Measurements from ENCODE around the gene FCHO2.

Gene FCHO2

GRCh38 chr5:73067213-73067612 lies 111.4 kb downstream of the FCHO2 start:
- TF ChIP-seq YY1 (IDR thresholded peaks at IDR 0.05; ENCODE audit: low read depth) (no peak), EP300 (IDR thresholded peaks at IDR 0.05; ENCODE audit: borderline replicate concordance) (no peak), ZBTB7A (IDR thresholded peaks at IDR 0.05; ENCODE audit: low read depth) (no peak), CREB1 (IDR thresholded peaks at IDR 0.05; ENCODE audit: low read depth) (no peak), MAX (IDR thresholded peaks at IDR 0.05) (no peak), FOXM1 (IDR thresholded peaks at IDR 0.05; ENCODE audit: borderline replicate concordance, low read depth) (no peak), REST (IDR thresholded peaks at IDR 0.05; ENCODE audit: low read depth) (no peak), EGR1 (IDR thresholded peaks at IDR 0.05) (no peak), RAD21 (IDR thresholded peaks at IDR 0.05; ENCODE audit: low read depth) (no peak), TCF12 (IDR thresholded peaks at IDR 0.05; ENCODE audit: low read depth) (no peak), TAF1 (IDR thresholded peaks at IDR 0.05; ENCODE audit: low read depth) (no peak), TEAD4 (IDR thresholded peaks at IDR 0.05) (no peak), NFIC (IDR thresholded peaks at IDR 0.05) (no peak), USF1 (IDR thresholded peaks at IDR 0.05) (no peak), CEBPB (IDR thresholded peaks at IDR 0.05) (no peak)

GRCh38 chr5:73081093-73081492 lies 125.3 kb downstream of the FCHO2 start:
- TF ChIP-seq EGR1 (IDR thresholded peaks at IDR 0.05) (no peak), CEBPB (IDR thresholded peaks at IDR 0.05) (no peak), REST (IDR thresholded peaks at IDR 0.05; ENCODE audit: low read depth) (no peak), NFIC (IDR thresholded peaks at IDR 0.05) (no peak), TAF1 (IDR thresholded peaks at IDR 0.05; ENCODE audit: low read depth) (no peak), TEAD4 (IDR thresholded peaks at IDR 0.05) (no peak), MAX (IDR thresholded peaks at IDR 0.05) (no peak), CREB1 (IDR thresholded peaks at IDR 0.05; ENCODE audit: low read depth) (no peak), TCF12 (IDR thresholded peaks at IDR 0.05; ENCODE audit: low read depth) (no peak), USF1 (IDR thresholded peaks at IDR 0.05) (no peak), FOXM1 (IDR thresholded peaks at IDR 0.05; ENCODE audit: borderline replicate concordance, low read depth) (no peak)

GRCh38 chr5:73088026-73088425 lies 132.2 kb downstream of the FCHO2 start:
- TF ChIP-seq ZBTB7A (IDR thresholded peaks at IDR 0.05; ENCODE audit: low read depth) (no peak), FOXM1 (IDR thresholded peaks at IDR 0.05; ENCODE audit: borderline replicate concordance, low read depth) (no peak), CREB1 (IDR thresholded peaks at IDR 0.05; ENCODE audit: low read depth) (no peak), MAX (IDR thresholded peaks at IDR 0.05) (no peak), TAF1 (IDR thresholded peaks at IDR 0.05; ENCODE audit: low read depth) (no peak), CEBPB (IDR thresholded peaks at IDR 0.05) (no peak), EGR1 (IDR thresholded peaks at IDR 0.05) (no peak), USF1 (IDR thresholded peaks at IDR 0.05) (no peak), RAD21 (IDR thresholded peaks at IDR 0.05; ENCODE audit: low read depth) (no peak), TCF12 (IDR thresholded peaks at IDR 0.05; ENCODE audit: low read depth) (no peak), TEAD4 (IDR thresholded peaks at IDR 0.05) (no peak)

GRCh38 chr5:73093943-73094342 lies 138.1 kb downstream of the FCHO2 start:
- no peak for TF ChIP-seq MAX (IDR thresholded peaks at IDR 0.05)
- no peak for TF ChIP-seq YY1 (IDR thresholded peaks at IDR 0.05; ENCODE audit: low read depth)
- TF ChIP-seq NFIC (IDR thresholded peaks at IDR 0.05): no peak
- no peak for TF ChIP-seq CREB1 (IDR thresholded peaks at IDR 0.05; ENCODE audit: low read depth)
- no peak for TF ChIP-seq REST (IDR thresholded peaks at IDR 0.05; ENCODE audit: low read depth)
- TF ChIP-seq CEBPB (IDR thresholded peaks at IDR 0.05): no peak
- no peak for TF ChIP-seq ZBTB7A (IDR thresholded peaks at IDR 0.05; ENCODE audit: low read depth)
- no peak for TF ChIP-seq FOXM1 (IDR thresholded peaks at IDR 0.05; ENCODE audit: borderline replicate concordance, low read depth)
- TF ChIP-seq RAD21 (IDR thresholded peaks at IDR 0.05; ENCODE audit: low read depth): no peak
- no peak for TF ChIP-seq EGR1 (IDR thresholded peaks at IDR 0.05)
- TF ChIP-seq TAF1 (IDR thresholded peaks at IDR 0.05; ENCODE audit: low read depth): no peak
- TF ChIP-seq TEAD4 (IDR thresholded peaks at IDR 0.05): no peak
- TF ChIP-seq USF1 (IDR thresholded peaks at IDR 0.05): no peak
- TF ChIP-seq EP300 (IDR thresholded peaks at IDR 0.05; ENCODE audit: borderline replicate concordance): no peak
- no peak for TF ChIP-seq TCF12 (IDR thresholded peaks at IDR 0.05; ENCODE audit: low read depth)

All from Ishikawa (cell line).